ENCODE measurements around the gene GALNT9. TPM values are rescaled to one million over a fixed set of nuclear protein-coding genes. Genes with fewer than 3 reads are reported as not detected.

GALNT9 gene
- total RNA-seq, 1 donor from 2014 or later, result not detected

GRCh38 chr12:132356691-132357622 is 27.6 kb upstream of the GALNT9 start:
- Histone ChIP-seq H4K20me1 (ENCODE audit: low read depth) (no peaks in the 10 kb centered on the region), H2AFZ (replicated peaks) (no peak overlapping the region), H3K9ac (no peak overlapping the region), H3K4me2 (no peak overlapping the region), H3K4me1 (no peaks in the 10 kb centered on the region), H3K27me3 (peaks cover 46% of the 10 kb centered on the region), H3K79me2 (ENCODE audit: low read depth) (no peaks in the 10 kb centered on the region), H3F3A (ENCODE audit: low read depth) (no peaks in the 10 kb centered on the region), H3K27ac (no peak overlapping the region), H3K36me3 (no peaks in the 10 kb centered on the region), H3K4me3 (no peak overlapping the region), H3K9me3 (ENCODE audit: low read depth) (no peaks in the 10 kb centered on the region)
- no peaks in the 10 kb centered on the region for H3K36me3 Mint-ChIP-seq
- DNase-seq (ENCODE audit: low spot score), result no peak
- no peak overlapping the region for H3K27ac Mint-ChIP-seq
- peaks cover 12% of the 10 kb centered on the region for H3K4me1 Mint-ChIP-seq
- TF ChIP-seq EZH2phosphoT487 (IDR thresholded peaks at IDR 0.05), result no peak
- TF ChIP-seq EZH2 (IDR thresholded peaks at IDR 0.05), result no peak
- no peak for TF ChIP-seq CTCF (IDR thresholded peaks at IDR 0.05)
- peaks cover 6% of the 10 kb centered on the region for H3K9me3 Mint-ChIP-seq
- H3K27me3 Mint-ChIP-seq (ENCODE audit: insufficient read depth, low read depth), result peaks cover 11% of the 10 kb centered on the region
- no peak overlapping the region for H3K4me3 Mint-ChIP-seq

- Histone ChIP-seq H3F3A (ENCODE audit: low read depth) (no peaks in the 10 kb centered on the region), H3K27me3 (peaks cover 46% of the 10 kb centered on the region), H3K27ac (no peak overlapping the region), H3K9ac (no peak overlapping the region), H2AFZ (replicated peaks) (no peak overlapping the region), H4K20me1 (ENCODE audit: low read depth) (no peaks in the 10 kb centered on the region), H3K4me2 (no peak overlapping the region), H3K4me1 (no peaks in the 10 kb centered on the region), H3K79me2 (ENCODE audit: low read depth) (no peaks in the 10 kb centered on the region), H3K9me3 (ENCODE audit: low read depth) (no peaks in the 10 kb centered on the region), H3K36me3 (no peaks in the 10 kb centered on the region), H3K4me3 (no peak overlapping the region)
- Mint-ChIP-seq H3K27ac (no peak overlapping the region), H3K36me3 (no peaks in the 10 kb centered on the region), H3K4me1 (peaks cover 12% of the 10 kb centered on the region), H3K9me3 (peaks cover 6% of the 10 kb centered on the region), H3K27me3 (ENCODE audit: insufficient read depth, low read depth) (peaks cover 12% of the 10 kb centered on the region), H3K4me3 (no peak overlapping the region)
- TF ChIP-seq CTCF (IDR thresholded peaks at IDR 0.05) (no peak), EZH2phosphoT487 (IDR thresholded peaks at IDR 0.05) (no peak)
- DNase-seq (ENCODE audit: low spot score), result no peak
Observed at GRCh38 chr12:132355742-132356681, 26.6 kb upstream of the GALNT9 start.

- H3K9me3 ChIP-seq (ENCODE audit: low read depth), result no peaks in the 10 kb centered on the region
- H3K27ac ChIP-seq, result no peak overlapping the region
- no peak for DNase-seq (ENCODE audit: low spot score)
- no peak overlapping the region for H3K4me3 Mint-ChIP-seq
- no peak overlapping the region for H3K4me2 ChIP-seq
- no peak overlapping the region for H3K27ac Mint-ChIP-seq
- H3K4me3 ChIP-seq, result no peak overlapping the region
- H3K4me1 ChIP-seq, result no peaks in the 10 kb centered on the region
- peaks cover 12% of the 10 kb centered on the region for H3K4me1 Mint-ChIP-seq
- no peaks in the 10 kb centered on the region for H3F3A ChIP-seq (ENCODE audit: low read depth)
- no peak for TF ChIP-seq CTCF (IDR thresholded peaks at IDR 0.05)
- TF ChIP-seq EZH2 (IDR thresholded peaks at IDR 0.05), result no peak
- TF ChIP-seq EZH2phosphoT487 (IDR thresholded peaks at IDR 0.05), result no peak
- no peaks in the 10 kb centered on the region for H3K36me3 Mint-ChIP-seq
- no peaks in the 10 kb centered on the region for H3K36me3 ChIP-seq
- H4K20me1 ChIP-seq (ENCODE audit: low read depth), result no peaks in the 10 kb centered on the region
- H3K27me3 ChIP-seq, result peaks cover 46% of the 10 kb centered on the region
- H3K9me3 Mint-ChIP-seq, result peaks cover 10% of the 10 kb centered on the region
- no peak overlapping the region for H3K9ac ChIP-seq
- H3K27me3 Mint-ChIP-seq (ENCODE audit: insufficient read depth, low read depth), result peaks cover 14% of the 10 kb centered on the region
- no peak overlapping the region for H2AFZ ChIP-seq (replicated peaks)
- no peaks in the 10 kb centered on the region for H3K79me2 ChIP-seq (ENCODE audit: low read depth)
Observed at GRCh38 chr12:132354982-132355680, 25.7 kb upstream of the GALNT9 start.
